ENCODE measurements around the gene IP6K1.
"Not testable (repeated sequence)": the region's sequence is repeated elsewhere in the genome, so short reads cannot be mapped to it uniquely, and the experiment has no call there.

Gene IP6K1

GRCh38 chr3:49685846-49686245 lies 100.5 kb downstream of the IP6K1 start:
- not testable (repeated sequence) for DNase-seq

GRCh38 chr3:49685103-49685502 lies 101.2 kb downstream of the IP6K1 start:
- not testable (repeated sequence) for DNase-seq

- DNase-seq, result not testable (repeated sequence)
These were observed 101.9 kb downstream of the IP6K1 start for GRCh38 chr3:49684453-49684852.

- no peak for DNase-seq
These were observed 103.2 kb downstream of the IP6K1 start for GRCh38 chr3:49683162-49683561.

- no peak for DNase-seq
These were observed 104.8 kb downstream of the IP6K1 start for GRCh38 chr3:49681543-49681942.

GRCh38 chr3:49681232-49681522 lies 105.2 kb downstream of the IP6K1 start:
- no peak for DNase-seq

GRCh38 chr3:49680493-49681231 lies 105.7 kb downstream of the IP6K1 start:
- no peak for DNase-seq

GRCh38 chr3:49675912-49676311 lies 110.4 kb downstream of the IP6K1 start:
- no peak for DNase-seq

- no peak for DNase-seq
These were observed 111.8 kb downstream of the IP6K1 start for GRCh38 chr3:49674497-49674983.

Measured in CD4-positive, alpha-beta T cell treated with Interleukin-10 for 1 hour (primary cell).